CD4-positive, alpha-beta T cell (primary cell): ENCODE data around the gene GABRG1. TPM values are rescaled to one million over a fixed set of nuclear protein-coding genes. Genes with fewer than 3 reads are reported as not detected.

Experiments
- ATAC-seq: fragments of 200-7000 bp; cut with Tn5 transposase; one replicate; pipeline ENCODE4 v1.10.0; 2022; ENCODE audit warnings: mild to moderate bottlenecking; ENCODE audit not compliant: poor library complexity
- CTCF ChIA-PET: fragments of 350-600 bp; sonication (Branson Sonifier 250); formaldehyde crosslinking; loops from one replicate; lab custom pipeline; 2021; ENCODE audit warnings: antibody characterized with exemption, inconsistent platforms; lab: Charles Lee
- POLR2A ChIA-PET: fragments of 350-600 bp; sonication (Branson Sonifier 250); formaldehyde crosslinking; loops from one replicate; lab custom pipeline; 2021; ENCODE audit warnings: antibody characterized with exemption, inconsistent platforms; lab: Charles Lee
- DNase-seq, 14 experiments: peaks; one replicate each; pipeline ENCODE4 v3.0.0-alpha.2; 2013 to 2020; ENCODE audit warnings: mixed read lengths in 2 of 14
- H3K27ac ChIP-seq, 2 donors: one replicate each; pipeline versions ENCODE4 v1.5.1 to v1.7.0; 2013; ENCODE audit warnings: low read length in 2 of 2, low read depth in 1 of 2, mild to moderate bottlenecking in 1 of 2
- H3K27me3 ChIP-seq, 2 experiments: 1 replicate in 1 of 2; 2 replicates in 1 of 2; pipeline versions ENCODE4 v1.6.1 to v1.7.0; 2013; ENCODE audit warnings: low read length in 2 of 2, control low read depth in 1 of 2, mild to moderate bottlenecking in 1 of 2, moderate library complexity in 1 of 2; ENCODE audit not compliant: insufficient read depth in 2 of 2, control insufficient read depth in 1 of 2
- H3K36me3 ChIP-seq: one replicate; pipeline ENCODE4 v1.6.1; 2013; ENCODE audit warnings: low read length, control low read depth; ENCODE audit not compliant: insufficient read depth
- H3K4me1 ChIP-seq: one replicate; pipeline ENCODE4 v1.6.1; 2013; ENCODE audit warnings: low read length, control low read depth; ENCODE audit not compliant: insufficient read depth
- H3K4me3 ChIP-seq: one replicate; pipeline ENCODE4 v1.5.1; 2013; ENCODE audit warnings: mild to moderate bottlenecking, low read length, moderate library complexity
- H3K9me3 ChIP-seq, 2 experiments: 1 replicate in 1 of 2; 2 replicates in 1 of 2; pipeline versions ENCODE4 v1.6.1 to v1.7.0; 2013; ENCODE audit warnings: low read length in 2 of 2, mild to moderate bottlenecking in 2 of 2, control low read depth in 1 of 2, moderate library complexity in 1 of 2; ENCODE audit not compliant: control insufficient read depth in 1 of 2, insufficient read depth in 1 of 2
- H3K27ac Mint-ChIP-seq: one replicate; pipeline ENCODE4 v1.8.0; 2020; ENCODE audit warnings: mixed read lengths
- H3K27me3 Mint-ChIP-seq: one replicate; pipeline ENCODE4 v1.8.0; 2021; ENCODE audit warnings: mixed read lengths
- H3K36me3 Mint-ChIP-seq: one replicate; pipeline ENCODE4 v1.8.0; 2021; ENCODE audit warnings: low read depth, mixed read lengths
- H3K4me1 Mint-ChIP-seq: one replicate; pipeline ENCODE4 v1.8.0; 2021; ENCODE audit warnings: low read depth, mixed read lengths
- H3K4me3 Mint-ChIP-seq: one replicate; pipeline ENCODE4 v1.8.0; 2020; ENCODE audit warnings: mild to moderate bottlenecking, mixed read lengths
- H3K9me3 Mint-ChIP-seq: one replicate; pipeline ENCODE4 v1.8.0; 2020; ENCODE audit warnings: mixed read lengths
- CTCF ChIP-seq: fragments of 200-600 bp; IDR thresholded peaks from one replicate; pipeline ENCODE4 v1.8.0; 2022; ENCODE audit warnings: antibody characterized with exemption, mild to moderate bottlenecking
- intact Hi-C, 2 experiments: fragments of 100-400 bp; cut with DNase I in 1 of 2; cut with micrococcal nuclease in 1 of 2; formaldehyde crosslinking; loops; one replicate each; pipeline versions ENCODE4 v1.15.1 to v1.9.0; 2023 to 2025; cut with DNase I, micrococcal nuclease
- total RNA-seq, 174 experiments: library from RNA in 2 of 174; stranded (reverse) in 2 of 174; gene quantifications; one replicate each; pipeline ENCODE4 v1.2.3 and lab custom pipeline; 2021 to 2026

The GABRG1 gene
- total RNA-seq, 2 experiments from 2014 or later = not detected

DNA sequence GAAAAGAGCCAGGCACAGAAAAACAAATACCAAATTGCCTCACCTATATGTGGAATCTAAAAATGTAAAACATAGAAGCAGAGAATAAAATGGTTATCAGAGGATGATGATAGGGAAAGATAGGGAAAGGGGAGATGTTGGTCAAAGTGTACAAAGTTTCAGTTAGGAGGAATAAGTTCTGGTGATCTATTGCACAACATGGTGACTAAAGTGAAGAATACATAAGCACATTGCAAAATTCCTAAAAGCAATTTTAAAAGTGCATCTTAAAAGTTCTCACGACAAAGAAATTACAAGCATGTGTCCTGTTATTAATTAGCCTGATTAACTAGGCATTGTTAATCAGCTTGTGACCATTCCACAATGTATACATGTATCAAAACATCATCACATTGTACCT lies 136.0 kb downstream of the GABRG1 start:
- Mint-ChIP-seq H3K36me3 (no peaks in the 10 kb centered on the region), H3K27me3 (no peaks in the 10 kb centered on the region), H3K4me3 (no peak overlapping the region), H3K27ac (no peak overlapping the region), H3K4me1 (no peaks in the 10 kb centered on the region), H3K9me3 (peaks cover 15% of the 10 kb centered on the region)
- no peak for TF ChIP-seq CTCF
- no peaks in the 10 kb centered on the region for H3K9me3 ChIP-seq
- DNase-seq (no peak), ATAC-seq (no peak)
- no peaks in the 10 kb centered on the region for H3K4me1 ChIP-seq
- ChIA-PET POLR2A (no interaction called here), CTCF (no interaction called here)
- no peaks in the 10 kb centered on the region for H3K27me3 ChIP-seq
- no peaks in the 10 kb centered on the region for H3K36me3 ChIP-seq
- H3K27ac ChIP-seq = no peak overlapping the region
- intact Hi-C loops = no loop called here
- no peak overlapping the region for H3K4me3 ChIP-seq
